HepG2 (cell line): Measurements from ENCODE around the gene PPP1R12C. TPM values are rescaled to one million over a fixed set of nuclear protein-coding genes. Genes with fewer than 3 reads are reported as not detected.

Experiments used
- CBX1 ChIP-seq: IDR thresholded peaks from one replicate; pipeline ENCODE4 v1.6.1; 2016; ENCODE audit warnings: antibody characterized with exemption, low read depth
- CBX2 ChIP-seq, 2 experiments: fragments of 200-600 bp in 1 of 2; sonication (generic); formaldehyde crosslinking in 1 of 2; IDR thresholded peaks; 2 replicates each; pipeline versions ENCODE4 v1.7.0 to v1.8.1; 2018 to 2022; ENCODE audit warnings: low read depth in 2 of 2, low read length in 1 of 2, mild to moderate bottlenecking in 1 of 2, missing genetic modification reagents in 1 of 2
- HOXA7 ChIP-seq: sonication (generic); formaldehyde crosslinking; IDR thresholded peaks from 2 replicates; pipeline ENCODE4 v1.8.1; 2022; ENCODE audit warnings: mild to moderate bottlenecking, missing genetic modification reagents, moderate library complexity
- MZF1 ChIP-seq: sonication (generic); formaldehyde crosslinking; IDR thresholded peaks from 2 replicates; pipeline ENCODE4 v1.8.1; 2023; ENCODE audit warnings: mild to moderate bottlenecking, missing genetic modification reagents, borderline replicate concordance
- RFXANK ChIP-seq: IDR thresholded peaks from 2 replicates; pipeline ENCODE4 v1.6.1; 2016
- ZNF124 ChIP-seq: sonication (generic); formaldehyde crosslinking; IDR thresholded peaks from 2 replicates; pipeline ENCODE4 v1.4.0; 2020; ENCODE audit warnings: missing genetic modification reagents
- ZNF205 ChIP-seq: IDR thresholded peaks from 2 replicates; pipeline ENCODE4 v1.6.1; 2018; ENCODE audit warnings: missing biosample characterization, missing genetic modification reagents
- ZNF263 ChIP-seq: sonication (generic); formaldehyde crosslinking; IDR thresholded peaks from 2 replicates; pipeline ENCODE4 v1.4.0; 2020; ENCODE audit warnings: missing genetic modification reagents
- ZZZ3 ChIP-seq: sonication (generic); formaldehyde crosslinking; IDR thresholded peaks from 2 replicates; pipeline ENCODE4 v1.4.0; 2020; ENCODE audit warnings: missing genetic modification reagents, mild to moderate bottlenecking, borderline replicate concordance
- polyA plus RNA-seq, 8 experiments: library from polyadenylated mRNA; depleted of rRNA in 3 of 8; stranded (reverse) in 7 of 8; unstranded in 1 of 8; fragments of >200 nt; fragmentation: Illumina TruSeq in 4 of 8; extraction: Trizol in 4 of 8; gene quantifications; 2 replicates each; pipeline versions ENCODE4 v1.2.1 to v1.2.3, GENCODE V29; 2011 to 2016; ENCODE audit warnings: low read depth in 4 of 8, missing spikeins in 1 of 8, mixed read lengths in 1 of 8; ENCODE audit not compliant: insufficient read depth in 1 of 8
- total RNA-seq, 5 experiments: library from RNA; depleted of rRNA; stranded (reverse); fragments of >200 nt; fragmentation: Illumina TruSeq; extraction: Trizol; gene quantifications; 2 replicates each; pipeline ENCODE4 v1.2.3, GENCODE V29; 2016; ENCODE audit warnings: low read depth in 1 of 5
- TF ChIP-seq, protein P1 (sequence below): sonication (generic); formaldehyde crosslinking; IDR thresholded peaks from 2 replicates; pipeline ENCODE4 v1.5.0; 2020; ENCODE audit warnings: mild to moderate bottlenecking, missing genetic modification reagents, moderate library complexity
- TF ChIP-seq, protein P2 (sequence below): sonication (generic); formaldehyde crosslinking; IDR thresholded peaks from 2 replicates; pipeline ENCODE4 v1.4.0; 2020; ENCODE audit warnings: missing genetic modification reagents
- TF ChIP-seq, protein P3 (sequence below): sonication (generic); formaldehyde crosslinking; IDR thresholded peaks from 2 replicates; pipeline ENCODE4 v1.4.0; 2020; ENCODE audit warnings: missing genetic modification reagents
- TF ChIP-seq, protein P4 (sequence below): sonication (generic); formaldehyde crosslinking; IDR thresholded peaks from 2 replicates; pipeline ENCODE4 v1.8.1; 2023; ENCODE audit warnings: mild to moderate bottlenecking, inconsistent platforms, moderate library complexity, missing genetic modification reagents, borderline replicate concordance
- TF ChIP-seq, protein P5 (sequence below): sonication (generic); formaldehyde crosslinking; IDR thresholded peaks from 2 replicates; pipeline ENCODE4 v1.5.1; 2020; ENCODE audit warnings: mild to moderate bottlenecking, missing genetic modification reagents, moderate library complexity
- TF ChIP-seq, protein P6 (sequence below): sonication (generic); formaldehyde crosslinking; IDR thresholded peaks from 2 replicates; pipeline ENCODE4 v1.5.0; 2020; ENCODE audit warnings: mild to moderate bottlenecking, missing genetic modification reagents
- TF ChIP-seq, protein P7 (sequence below): sonication (generic); formaldehyde crosslinking; IDR thresholded peaks from 2 replicates; pipeline ENCODE4 v1.4.0; 2020; ENCODE audit warnings: mild to moderate bottlenecking, low read depth, missing genetic modification reagents

PPP1R12C gene
- total and polyA plus RNA-seq, 2 of the 13 experiments (the other 11 are each of a cell fraction or from before 2014, with no cell fraction given), result 29.7 to 30.3 TPM

DNA sequence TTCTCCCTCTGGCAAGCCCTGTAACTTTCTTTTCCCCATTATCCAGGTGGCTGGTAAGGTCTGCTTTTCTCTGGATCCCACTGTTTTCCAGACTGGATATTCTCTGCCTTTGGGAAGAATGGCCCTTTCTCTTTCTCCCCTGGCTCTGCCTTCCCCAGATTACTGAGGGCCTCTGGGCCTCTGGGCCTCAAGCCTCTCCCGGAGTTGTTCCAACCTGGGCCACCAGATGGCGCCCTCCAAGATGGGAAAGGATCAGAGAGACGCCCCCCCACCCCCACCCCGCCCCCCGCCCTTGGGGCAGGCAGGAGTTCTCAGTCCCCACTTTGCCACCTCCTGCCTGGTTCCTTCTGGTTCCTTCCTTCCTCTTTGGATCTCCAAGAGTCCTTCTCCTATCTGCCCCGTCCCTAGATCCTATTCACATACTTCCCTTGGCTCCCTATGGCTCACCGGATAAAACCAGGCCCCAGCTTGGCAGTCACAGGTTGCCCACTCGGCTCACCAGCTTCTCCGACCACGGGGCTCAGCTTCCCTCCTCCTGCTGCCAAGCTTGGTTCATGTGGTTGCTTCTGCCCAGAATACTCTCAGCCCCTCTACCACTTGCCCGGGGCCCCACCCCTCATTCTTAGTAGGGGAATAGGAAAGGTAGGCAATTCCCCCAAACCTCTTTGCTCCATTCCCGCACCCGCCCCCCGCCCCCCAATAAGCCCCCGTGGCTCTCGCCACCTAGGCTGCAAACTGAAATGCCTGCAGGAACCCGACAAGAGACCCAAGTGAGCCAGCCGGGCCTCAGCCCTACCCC lies 28.7 kb downstream of the PPP1R12C start (continued):
- TF ChIP-seq, protein P1, sequence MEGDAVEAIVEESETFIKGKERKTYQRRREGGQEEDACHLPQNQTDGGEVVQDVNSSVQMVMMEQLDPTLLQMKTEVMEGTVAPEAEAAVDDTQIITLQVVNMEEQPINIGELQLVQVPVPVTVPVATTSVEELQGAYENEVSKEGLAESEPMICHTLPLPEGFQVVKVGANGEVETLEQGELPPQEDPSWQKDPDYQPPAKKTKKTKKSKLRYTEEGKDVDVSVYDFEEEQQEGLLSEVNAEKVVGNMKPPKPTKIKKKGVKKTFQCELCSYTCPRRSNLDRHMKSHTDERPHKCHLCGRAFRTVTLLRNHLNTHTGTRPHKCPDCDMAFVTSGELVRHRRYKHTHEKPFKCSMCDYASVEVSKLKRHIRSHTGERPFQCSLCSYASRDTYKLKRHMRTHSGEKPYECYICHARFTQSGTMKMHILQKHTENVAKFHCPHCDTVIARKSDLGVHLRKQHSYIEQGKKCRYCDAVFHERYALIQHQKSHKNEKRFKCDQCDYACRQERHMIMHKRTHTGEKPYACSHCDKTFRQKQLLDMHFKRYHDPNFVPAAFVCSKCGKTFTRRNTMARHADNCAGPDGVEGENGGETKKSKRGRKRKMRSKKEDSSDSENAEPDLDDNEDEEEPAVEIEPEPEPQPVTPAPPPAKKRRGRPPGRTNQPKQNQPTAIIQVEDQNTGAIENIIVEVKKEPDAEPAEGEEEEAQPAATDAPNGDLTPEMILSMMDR (CRISPR knock-in tag), result peak; percentile 62
- TF ChIP-seq, protein P2, sequence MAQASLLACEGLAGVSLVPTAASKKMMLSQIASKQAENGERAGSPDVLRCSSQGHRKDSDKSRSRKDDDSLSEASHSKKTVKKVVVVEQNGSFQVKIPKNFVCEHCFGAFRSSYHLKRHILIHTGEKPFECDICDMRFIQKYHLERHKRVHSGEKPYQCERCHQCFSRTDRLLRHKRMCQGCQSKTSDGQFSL (CRISPR knock-in tag), result peak; percentile 90
- TF ChIP-seq, protein P3, sequence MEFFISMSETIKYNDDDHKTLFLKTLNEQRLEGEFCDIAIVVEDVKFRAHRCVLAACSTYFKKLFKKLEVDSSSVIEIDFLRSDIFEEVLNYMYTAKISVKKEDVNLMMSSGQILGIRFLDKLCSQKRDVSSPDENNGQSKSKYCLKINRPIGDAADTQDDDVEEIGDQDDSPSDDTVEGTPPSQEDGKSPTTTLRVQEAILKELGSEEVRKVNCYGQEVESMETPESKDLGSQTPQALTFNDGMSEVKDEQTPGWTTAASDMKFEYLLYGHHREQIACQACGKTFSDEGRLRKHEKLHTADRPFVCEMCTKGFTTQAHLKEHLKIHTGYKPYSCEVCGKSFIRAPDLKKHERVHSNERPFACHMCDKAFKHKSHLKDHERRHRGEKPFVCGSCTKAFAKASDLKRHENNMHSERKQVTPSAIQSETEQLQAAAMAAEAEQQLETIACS (CRISPR knock-in tag), result no peak
- TF ChIP-seq ZZZ3 (CRISPR knock-in tag) (no peak), MZF1 (CRISPR knock-in tag) (no peak), CBX2 (IDR thresholded peaks at IDR 0.05; ENCODE audit: low read depth, low read length) (no peak), CBX2 (CRISPR knock-in tag; IDR thresholded peaks at IDR 0.05; ENCODE audit: low read depth) (no peak), RFXANK (CRISPR knock-in tag) (no peak), CBX1 (no peak), ZNF263 (no peak), ZNF124 (CRISPR knock-in tag) (no peak), ZNF205 (no peak), HOXA7 (CRISPR knock-in tag) (no peak)
- TF ChIP-seq, protein P4, sequence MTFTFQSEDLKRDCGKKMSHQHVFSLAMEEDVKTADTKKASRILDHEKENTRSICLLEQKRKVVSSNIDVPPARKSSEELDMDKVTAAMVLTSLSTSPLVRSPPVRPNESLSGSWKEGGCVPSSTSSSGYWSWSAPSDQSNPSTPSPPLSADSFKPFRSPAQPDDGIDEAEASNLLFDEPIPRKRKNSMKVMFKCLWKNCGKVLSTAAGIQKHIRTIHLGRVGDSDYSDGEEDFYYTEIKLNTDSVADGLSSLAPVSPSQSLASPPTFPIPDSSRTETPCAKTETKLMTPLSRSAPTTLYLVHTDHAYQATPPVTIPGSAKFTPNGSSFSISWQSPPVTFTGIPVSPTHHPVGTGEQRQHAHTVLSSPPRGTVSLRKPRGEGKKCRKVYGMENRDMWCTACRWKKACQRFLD (CRISPR knock-in tag), result no peak
- TF ChIP-seq, protein P5, sequence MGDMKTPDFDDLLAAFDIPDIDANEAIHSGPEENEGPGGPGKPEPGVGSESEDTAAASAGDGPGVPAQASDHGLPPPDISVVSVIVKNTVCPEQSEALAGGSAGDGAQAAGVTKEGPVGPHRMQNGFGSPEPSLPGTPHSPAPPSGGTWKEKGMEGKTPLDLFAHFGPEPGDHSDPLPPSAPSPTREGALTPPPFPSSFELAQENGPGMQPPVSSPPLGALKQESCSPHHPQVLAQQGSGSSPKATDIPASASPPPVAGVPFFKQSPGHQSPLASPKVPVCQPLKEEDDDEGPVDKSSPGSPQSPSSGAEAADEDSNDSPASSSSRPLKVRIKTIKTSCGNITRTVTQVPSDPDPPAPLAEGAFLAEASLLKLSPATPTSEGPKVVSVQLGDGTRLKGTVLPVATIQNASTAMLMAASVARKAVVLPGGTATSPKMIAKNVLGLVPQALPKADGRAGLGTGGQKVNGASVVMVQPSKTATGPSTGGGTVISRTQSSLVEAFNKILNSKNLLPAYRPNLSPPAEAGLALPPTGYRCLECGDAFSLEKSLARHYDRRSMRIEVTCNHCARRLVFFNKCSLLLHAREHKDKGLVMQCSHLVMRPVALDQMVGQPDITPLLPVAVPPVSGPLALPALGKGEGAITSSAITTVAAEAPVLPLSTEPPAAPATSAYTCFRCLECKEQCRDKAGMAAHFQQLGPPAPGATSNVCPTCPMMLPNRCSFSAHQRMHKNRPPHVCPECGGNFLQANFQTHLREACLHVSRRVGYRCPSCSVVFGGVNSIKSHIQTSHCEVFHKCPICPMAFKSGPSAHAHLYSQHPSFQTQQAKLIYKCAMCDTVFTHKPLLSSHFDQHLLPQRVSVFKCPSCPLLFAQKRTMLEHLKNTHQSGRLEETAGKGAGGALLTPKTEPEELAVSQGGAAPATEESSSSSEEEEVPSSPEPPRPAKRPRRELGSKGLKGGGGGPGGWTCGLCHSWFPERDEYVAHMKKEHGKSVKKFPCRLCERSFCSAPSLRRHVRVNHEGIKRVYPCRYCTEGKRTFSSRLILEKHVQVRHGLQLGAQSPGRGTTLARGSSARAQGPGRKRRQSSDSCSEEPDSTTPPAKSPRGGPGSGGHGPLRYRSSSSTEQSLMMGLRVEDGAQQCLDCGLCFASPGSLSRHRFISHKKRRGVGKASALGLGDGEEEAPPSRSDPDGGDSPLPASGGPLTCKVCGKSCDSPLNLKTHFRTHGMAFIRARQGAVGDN (CRISPR knock-in tag), result no peak
- TF ChIP-seq, protein P6, sequence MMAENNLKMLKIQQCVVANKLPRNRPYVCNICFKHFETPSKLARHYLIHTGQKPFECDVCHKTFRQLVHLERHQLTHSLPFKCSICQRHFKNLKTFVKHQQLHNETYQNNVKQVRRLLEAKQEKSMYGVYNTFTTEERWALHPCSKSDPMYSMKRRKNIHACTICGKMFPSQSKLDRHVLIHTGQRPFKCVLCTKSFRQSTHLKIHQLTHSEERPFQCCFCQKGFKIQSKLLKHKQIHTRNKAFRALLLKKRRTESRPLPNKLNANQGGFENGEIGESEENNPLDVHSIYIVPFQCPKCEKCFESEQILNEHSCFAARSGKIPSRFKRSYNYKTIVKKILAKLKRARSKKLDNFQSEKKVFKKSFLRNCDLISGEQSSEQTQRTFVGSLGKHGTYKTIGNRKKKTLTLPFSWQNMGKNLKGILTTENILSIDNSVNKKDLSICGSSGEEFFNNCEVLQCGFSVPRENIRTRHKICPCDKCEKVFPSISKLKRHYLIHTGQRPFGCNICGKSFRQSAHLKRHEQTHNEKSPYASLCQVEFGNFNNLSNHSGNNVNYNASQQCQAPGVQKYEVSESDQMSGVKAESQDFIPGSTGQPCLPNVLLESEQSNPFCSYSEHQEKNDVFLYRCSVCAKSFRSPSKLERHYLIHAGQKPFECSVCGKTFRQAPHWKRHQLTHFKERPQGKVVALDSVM (CRISPR knock-in tag), result peak; percentile 13; the same call in 1 of the 2 replicates
- TF ChIP-seq, protein P7, sequence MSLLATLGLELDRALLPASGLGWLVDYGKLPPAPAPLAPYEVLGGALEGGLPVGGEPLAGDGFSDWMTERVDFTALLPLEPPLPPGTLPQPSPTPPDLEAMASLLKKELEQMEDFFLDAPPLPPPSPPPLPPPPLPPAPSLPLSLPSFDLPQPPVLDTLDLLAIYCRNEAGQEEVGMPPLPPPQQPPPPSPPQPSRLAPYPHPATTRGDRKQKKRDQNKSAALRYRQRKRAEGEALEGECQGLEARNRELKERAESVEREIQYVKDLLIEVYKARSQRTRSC (CRISPR knock-in tag), result no peak
